ENCODE data around the gene CTTN. TPM values are rescaled to one million over a fixed set of nuclear protein-coding genes. Genes with fewer than 3 reads are reported as not detected.

CTTN gene
- total and polyA plus RNA-seq, 9 of the 15 experiments (the other 6 are each of a cell fraction or from before 2014, with no cell fraction given) = 9.9 to 158 (median 99.7) TPM

DNA sequence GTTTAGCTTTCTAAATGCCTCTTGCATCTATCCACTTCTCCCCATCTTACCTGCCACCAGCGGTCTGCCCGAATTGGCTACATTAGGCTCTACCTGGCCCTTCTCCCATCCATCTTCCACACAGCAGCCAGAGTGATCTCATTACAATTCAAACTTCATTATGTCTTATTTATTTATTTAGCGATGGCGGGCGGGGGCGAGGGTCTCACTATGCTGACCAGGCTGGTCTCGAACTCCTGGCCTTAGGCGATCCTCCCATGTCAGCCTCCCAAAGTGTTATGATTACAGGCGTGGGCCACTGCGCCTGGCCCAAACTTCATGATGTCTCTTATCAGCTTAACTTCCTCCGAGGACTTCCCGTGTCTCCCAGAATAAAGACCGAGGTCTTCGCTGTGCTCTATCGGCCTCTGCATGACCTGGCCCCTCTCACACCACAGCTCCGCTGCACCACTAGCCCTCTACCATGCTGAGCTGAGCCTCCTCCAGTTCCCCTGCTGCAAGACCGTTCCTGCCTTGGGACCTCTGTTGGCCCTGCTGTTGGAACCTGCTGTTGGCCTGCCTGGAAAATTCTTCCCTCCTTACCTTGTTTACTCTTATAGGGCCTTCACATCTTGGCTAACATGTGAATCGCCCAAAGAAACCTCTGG, 870 bp upstream of the CTTN start (continued):
- TF ChIP-seq, protein P1, sequence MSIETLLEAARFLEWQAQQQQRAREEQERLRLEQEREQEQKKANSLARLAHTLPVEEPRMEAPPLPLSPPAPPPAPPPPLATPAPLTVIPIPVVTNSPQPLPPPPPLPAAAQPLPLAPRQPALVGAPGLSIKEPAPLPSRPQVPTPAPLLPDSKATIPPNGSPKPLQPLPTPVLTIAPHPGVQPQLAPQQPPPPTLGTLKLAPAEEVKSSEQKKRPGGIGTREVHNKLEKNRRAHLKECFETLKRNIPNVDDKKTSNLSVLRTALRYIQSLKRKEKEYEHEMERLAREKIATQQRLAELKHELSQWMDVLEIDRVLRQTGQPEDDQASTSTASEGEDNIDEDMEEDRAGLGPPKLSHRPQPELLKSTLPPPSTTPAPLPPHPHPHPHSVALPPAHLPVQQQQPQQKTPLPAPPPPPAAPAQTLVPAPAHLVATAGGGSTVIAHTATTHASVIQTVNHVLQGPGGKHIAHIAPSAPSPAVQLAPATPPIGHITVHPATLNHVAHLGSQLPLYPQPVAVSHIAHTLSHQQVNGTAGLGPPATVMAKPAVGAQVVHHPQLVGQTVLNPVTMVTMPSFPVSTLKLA (conservative IDR thresholded peaks at IDR 0.05) = no peak
- TF ChIP-seq TAF15 (IDR thresholded peaks at IDR 0.05; ENCODE audit: low read depth, low read length) = no peak
- no peak for TF ChIP-seq HNRNPL (IDR thresholded peaks at IDR 0.05; ENCODE audit: low read depth, low read length)
- TF ChIP-seq, protein P2, sequence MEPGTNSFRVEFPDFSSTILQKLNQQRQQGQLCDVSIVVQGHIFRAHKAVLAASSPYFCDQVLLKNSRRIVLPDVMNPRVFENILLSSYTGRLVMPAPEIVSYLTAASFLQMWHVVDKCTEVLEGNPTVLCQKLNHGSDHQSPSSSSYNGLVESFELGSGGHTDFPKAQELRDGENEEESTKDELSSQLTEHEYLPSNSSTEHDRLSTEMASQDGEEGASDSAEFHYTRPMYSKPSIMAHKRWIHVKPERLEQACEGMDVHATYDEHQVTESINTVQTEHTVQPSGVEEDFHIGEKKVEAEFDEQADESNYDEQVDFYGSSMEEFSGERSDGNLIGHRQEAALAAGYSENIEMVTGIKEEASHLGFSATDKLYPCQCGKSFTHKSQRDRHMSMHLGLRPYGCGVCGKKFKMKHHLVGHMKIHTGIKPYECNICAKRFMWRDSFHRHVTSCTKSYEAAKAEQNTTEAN (CRISPR knock-in tag; IDR thresholded peaks at IDR 0.05) = no peak
- TF ChIP-seq CXXC5 (CRISPR knock-in tag; IDR thresholded peaks at IDR 0.05) = peak; percentile 26
- TF ChIP-seq, protein P3, sequence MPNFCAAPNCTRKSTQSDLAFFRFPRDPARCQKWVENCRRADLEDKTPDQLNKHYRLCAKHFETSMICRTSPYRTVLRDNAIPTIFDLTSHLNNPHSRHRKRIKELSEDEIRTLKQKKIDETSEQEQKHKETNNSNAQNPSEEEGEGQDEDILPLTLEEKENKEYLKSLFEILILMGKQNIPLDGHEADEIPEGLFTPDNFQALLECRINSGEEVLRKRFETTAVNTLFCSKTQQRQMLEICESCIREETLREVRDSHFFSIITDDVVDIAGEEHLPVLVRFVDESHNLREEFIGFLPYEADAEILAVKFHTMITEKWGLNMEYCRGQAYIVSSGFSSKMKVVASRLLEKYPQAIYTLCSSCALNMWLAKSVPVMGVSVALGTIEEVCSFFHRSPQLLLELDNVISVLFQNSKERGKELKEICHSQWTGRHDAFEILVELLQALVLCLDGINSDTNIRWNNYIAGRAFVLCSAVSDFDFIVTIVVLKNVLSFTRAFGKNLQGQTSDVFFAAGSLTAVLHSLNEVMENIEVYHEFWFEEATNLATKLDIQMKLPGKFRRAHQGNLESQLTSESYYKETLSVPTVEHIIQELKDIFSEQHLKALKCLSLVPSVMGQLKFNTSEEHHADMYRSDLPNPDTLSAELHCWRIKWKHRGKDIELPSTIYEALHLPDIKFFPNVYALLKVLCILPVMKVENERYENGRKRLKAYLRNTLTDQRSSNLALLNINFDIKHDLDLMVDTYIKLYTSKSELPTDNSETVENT (CRISPR knock-in tag; IDR thresholded peaks at IDR 0.05) = 0 out of 2 replicates have a peak, but pooled peaks have one; percentile 27
- 0 out of 2 replicates have a peak, but pooled peaks have one; percentile 10 for TF ChIP-seq SMARCE1 (IDR thresholded peaks at IDR 0.05)
- no peak for TF ChIP-seq RAD21 (CRISPR knock-in tag; conservative IDR thresholded peaks at IDR 0.05 in 1 of 2, IDR thresholded peaks at IDR 0.05 in 1 of 2)
- no peak for TF ChIP-seq TCF3 (CRISPR knock-in tag; IDR thresholded peaks at IDR 0.05)
- TF ChIP-seq, protein P4, sequence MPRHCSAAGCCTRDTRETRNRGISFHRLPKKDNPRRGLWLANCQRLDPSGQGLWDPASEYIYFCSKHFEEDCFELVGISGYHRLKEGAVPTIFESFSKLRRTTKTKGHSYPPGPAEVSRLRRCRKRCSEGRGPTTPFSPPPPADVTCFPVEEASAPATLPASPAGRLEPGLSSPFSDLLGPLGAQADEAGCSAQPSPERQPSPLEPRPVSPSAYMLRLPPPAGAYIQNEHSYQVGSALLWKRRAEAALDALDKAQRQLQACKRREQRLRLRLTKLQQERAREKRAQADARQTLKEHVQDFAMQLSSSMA (CRISPR knock-in tag; IDR thresholded peaks at IDR 0.05) = no peak
- TF ChIP-seq ZNF12 (CRISPR knock-in tag; IDR thresholded peaks at IDR 0.05) = 0 out of 2 replicates have a peak, but pooled peaks have one; percentile 27
- TF ChIP-seq ZNF551 (CRISPR knock-in tag; IDR thresholded peaks at IDR 0.05) = no peak
- TF ChIP-seq CSDE1 (IDR thresholded peaks at IDR 0.05) = 0 out of 4 replicates have a peak, but pooled peaks of 1 of the 2 experiments have one; percentile 11
- no peak for TF ChIP-seq KLF16 (IDR thresholded peaks at IDR 0.05)
- no peak for TF ChIP-seq PRPF4 (IDR thresholded peaks at IDR 0.05; ENCODE audit: insufficient read depth, low read depth, low read length, poor library complexity, severe bottlenecking)
- TF ChIP-seq SOX6 (IDR thresholded peaks at IDR 0.05) = no peak
- TF ChIP-seq ZBTB1 (CRISPR knock-in tag; IDR thresholded peaks at IDR 0.05; ENCODE audit: borderline replicate concordance, low read depth) = no peak; the same call in 1 of the 2 replicates
- TF ChIP-seq, protein P5, sequence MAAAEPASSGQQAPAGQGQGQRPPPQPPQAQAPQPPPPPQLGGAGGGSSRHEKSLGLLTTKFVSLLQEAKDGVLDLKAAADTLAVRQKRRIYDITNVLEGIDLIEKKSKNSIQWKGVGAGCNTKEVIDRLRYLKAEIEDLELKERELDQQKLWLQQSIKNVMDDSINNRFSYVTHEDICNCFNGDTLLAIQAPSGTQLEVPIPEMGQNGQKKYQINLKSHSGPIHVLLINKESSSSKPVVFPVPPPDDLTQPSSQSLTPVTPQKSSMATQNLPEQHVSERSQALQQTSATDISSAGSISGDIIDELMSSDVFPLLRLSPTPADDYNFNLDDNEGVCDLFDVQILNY (CRISPR knock-in tag; IDR thresholded peaks at IDR 0.05) = no peak
- peak; percentile 27 for TF ChIP-seq KDM5B (IDR thresholded peaks at IDR 0.05; ENCODE audit: insufficient replicate concordance, low read depth, low read length)
- no peak for TF ChIP-seq TCFL5 (CRISPR knock-in tag; conservative IDR thresholded peaks at IDR 0.05)
- peak; percentile 7; the same call in 1 of the 2 replicates for TF ChIP-seq ATF7 (IDR thresholded peaks at IDR 0.05)
- TF ChIP-seq ZNF175 (CRISPR knock-in tag; IDR thresholded peaks at IDR 0.05; ENCODE audit: low read depth) = no peak

Measured in K562 (cell line).